ENCODE results near the gene ZNF385C.

The ZNF385C gene

DNA sequence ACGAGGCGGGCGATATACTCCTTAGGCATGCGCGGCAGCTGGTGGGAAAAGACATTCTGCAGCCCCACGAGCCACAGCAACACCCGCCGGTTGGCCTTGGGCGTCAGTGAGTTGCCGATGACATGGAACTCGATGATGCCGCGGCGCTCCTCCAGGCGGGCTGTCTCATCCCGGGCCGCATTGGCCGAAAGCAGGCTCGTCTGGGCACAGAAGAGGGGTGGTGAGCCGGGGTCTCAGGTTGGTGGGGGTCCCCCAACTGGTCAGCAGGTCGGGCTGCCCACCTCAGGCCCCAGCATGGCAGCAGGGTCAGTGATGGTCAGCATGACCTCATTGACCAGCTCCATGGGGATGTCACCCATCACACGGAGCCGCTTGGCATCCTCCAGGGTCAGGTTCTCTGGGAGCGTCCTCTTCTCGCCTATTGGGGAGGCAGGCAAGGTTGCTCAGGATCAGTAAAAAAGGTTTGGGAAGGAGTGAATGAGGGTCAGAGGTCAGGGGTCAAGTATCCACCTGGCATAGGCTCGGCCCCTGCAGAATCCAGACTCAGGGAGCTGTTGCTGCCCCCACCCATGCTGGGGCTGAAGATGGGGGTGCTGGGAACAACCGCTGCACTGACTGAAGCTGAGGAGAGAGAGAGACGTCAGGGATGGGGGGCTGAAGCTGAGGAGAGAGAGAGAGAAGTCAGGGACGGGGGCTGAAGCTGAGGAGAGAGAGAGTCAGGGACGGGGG, 19.3 kb upstream of the ZNF385C start:
- no peak overlapping the region for H3K27ac ChIP-seq
- TF ChIP-seq ZFX (IDR thresholded peaks at IDR 0.05): no peak
- TF ChIP-seq CTCF (conservative IDR thresholded peaks at IDR 0.05): no peak

- no peak overlapping the region for H3K27ac ChIP-seq
- TF ChIP-seq CTCF (conservative IDR thresholded peaks at IDR 0.05) (peak; percentile 89), ZFX (IDR thresholded peaks at IDR 0.05) (no peak)
Measured at GRCh38 chr17:42116705-42117396, 18.6 kb upstream of the ZNF385C start.

DNA sequence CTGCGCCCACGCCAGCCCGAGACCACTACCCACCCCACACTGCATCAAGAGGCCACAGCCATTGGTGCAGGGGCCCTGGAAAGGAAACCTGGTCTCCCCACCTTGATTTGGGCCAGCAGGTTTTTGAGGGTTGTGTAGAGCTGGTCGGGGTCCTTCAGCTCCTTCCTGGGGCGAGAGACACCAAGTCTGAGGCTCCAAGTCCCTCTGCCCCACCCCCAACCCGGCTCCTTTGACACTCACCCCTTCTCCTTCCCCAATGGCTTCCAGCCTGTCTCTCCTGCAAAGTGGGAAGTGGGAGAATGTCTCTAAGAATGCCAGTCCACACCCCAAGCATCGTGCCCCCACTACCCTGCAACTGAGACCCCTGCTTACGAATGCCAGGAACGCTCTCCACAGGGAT, 15.8 kb upstream of the ZNF385C start:
- H3K27ac ChIP-seq: no peak overlapping the region
- TF ChIP-seq ZFX (IDR thresholded peaks at IDR 0.05) (no peak), CTCF (conservative IDR thresholded peaks at IDR 0.05) (no peak)

GRCh38 chr17:42113293-42114069, 15.2 kb upstream of the ZNF385C start:
- TF ChIP-seq CTCF (conservative IDR thresholded peaks at IDR 0.05) (no peak), ZFX (IDR thresholded peaks at IDR 0.05) (no peak)
- peak overlapping the region; percentile 48 for H3K27ac ChIP-seq

- H3K27ac ChIP-seq: peak within 1 kb of the TSS; percentile 48
- TF ChIP-seq ZFX (IDR thresholded peaks at IDR 0.05) (no peak), CTCF (conservative IDR thresholded peaks at IDR 0.05) (no peak)
Measured at GRCh38 chr17:42112552-42113176, 14.4 kb upstream of the ZNF385C start, which contains the start of gene DHX58. TSS of gene DHX58 (minus strand) at chr17:42112714. CDS start at chr17:42111892, 822 bp downstream.

GRCh38 chr17:42111871-42112551, 13.7 kb upstream of the ZNF385C start:
- peak overlapping the region; percentile 48 for H3K27ac ChIP-seq
- no peak for TF ChIP-seq ZFX (IDR thresholded peaks at IDR 0.05)
- TF ChIP-seq CTCF (conservative IDR thresholded peaks at IDR 0.05): no peak
